GM12872 (cell line): Measurements from ENCODE around the gene TRIM41.

Experiments used
- CTCF ChIP-seq: IDR thresholded peaks from 3 replicates; pipeline ENCODE4 v1.5.1; 2011; ENCODE audit warnings: low read depth, mild to moderate bottlenecking, low read length, moderate library complexity; ENCODE audit not compliant: insufficient read depth

The TRIM41 gene

GRCh38 chr5:181261320-181262049 lies 38.4 kb downstream of the TRIM41 start:
- 0 out of 3 replicates have a peak, but pooled peaks have one; percentile 5 for TF ChIP-seq CTCF

- no peak for TF ChIP-seq CTCF
These were observed 40.6 kb downstream of the TRIM41 start for GRCh38 chr5:181263633-181264032.

- no peak for TF ChIP-seq CTCF
These were observed 42.1 kb downstream of the TRIM41 start for GRCh38 chr5:181265092-181265671.

- TF ChIP-seq CTCF: no peak
These were observed 48.0 kb downstream of the TRIM41 start for GRCh38 chr5:181271081-181271480.

- TF ChIP-seq CTCF: peak; percentile 35; the same call in 1 of the 3 replicates
These were observed 50.3 kb downstream of the TRIM41 start for GRCh38 chr5:181273433-181273744.

GRCh38 chr5:181280251-181280762 lies 57.2 kb downstream of the TRIM41 start:
- TF ChIP-seq CTCF: no peak

GRCh38 chr5:181281077-181281983 lies 58.2 kb downstream of the TRIM41 start:
- no peak for TF ChIP-seq CTCF
